Spleen (tissue), 7 donors: ENCODE measurements around the gene SORCS1.

ENCODE experiments used
- CTCF ChIP-seq, 11 experiments: fragments of 200-600 bp in 7 of 11; fragments of 450-650 bp in 4 of 11; sonication (generic) in 4 of 11; IDR thresholded peaks in 8 of 11; conservative IDR thresholded peaks in 3 of 11; 1 replicate in 7 of 11; 2 replicates in 4 of 11; pipeline versions ENCODE4 v1.4.0 to v1.8.0; 2016 to 2021; ENCODE audit warnings: antibody characterized with exemption in 11 of 11, inconsistent platforms in 4 of 11, mild to moderate bottlenecking in 1 of 11
- POLR2A ChIP-seq, 3 donors: fragments of 450-650 bp; IDR thresholded peaks; one replicate each; pipeline ENCODE4 v1.5.1; 2017; ENCODE audit warnings: antibody characterized with exemption in 3 of 3, mild to moderate bottlenecking in 1 of 3
- POLR2AphosphoS5 ChIP-seq, 3 donors: sonication (generic); formaldehyde crosslinking; IDR thresholded peaks; one replicate each; pipeline ENCODE4 v1.5.1; 2017; ENCODE audit warnings: antibody characterized with exemption in 3 of 3
- donor health status: DM: no; HTN: no; CAD: no; lungs with moderate emphysema.
- donor health status: DM: no; HTN: no; CAD: no.
- donor health status: DM: no; HTN: no; CAD: no.

- TF ChIP-seq POLR2A (IDR thresholded peaks at IDR 0.05), result no peak
- no peak for TF ChIP-seq POLR2AphosphoS5 (IDR thresholded peaks at IDR 0.05)
- TF ChIP-seq CTCF (IDR thresholded peaks at IDR 0.05 in 8 of 11, conservative IDR thresholded peaks at IDR 0.05 in 3 of 11), result no peak
Observed at GRCh38 chr10:106900016-106900652, 264.4 kb downstream of the SORCS1 start.
